Activated CD8-positive, alpha-beta memory T cell treated with anti-CD3 and anti-CD28 coated beads, Interleukin-2, amount 10 ng/mL, durations not matched to agents 7 days and 5 days (primary cell): Measurements from ENCODE around the gene BMP6. TPM values are rescaled to one million over a fixed set of nuclear protein-coding genes. Genes with fewer than 3 reads are reported as not detected.

ENCODE experiments used
- ATAC-seq: fragments of 150-1000 bp; cut with Tn5 transposase; one replicate; pipeline ENCODE4 v1.10.0; 2021; ENCODE audit warnings: moderate library complexity
- CTCF ChIA-PET: fragments of 350-600 bp; sonication (Branson Sonifier 250); formaldehyde crosslinking; loops from one replicate; lab custom pipeline; 2021; ENCODE audit warnings: antibody characterized with exemption; lab: Charles Lee
- DNase-seq: peaks from one replicate; pipeline ENCODE4 v3.0.0-alpha.2; 2020
- H3K27ac Mint-ChIP-seq: one replicate; pipeline ENCODE4 v1.8.0; 2021; ENCODE audit warnings: mild to moderate bottlenecking, mixed read lengths
- H3K27me3 Mint-ChIP-seq: one replicate; pipeline ENCODE4 v1.8.0; 2021; ENCODE audit warnings: mixed read lengths
- H3K36me3 Mint-ChIP-seq: one replicate; pipeline ENCODE4 v1.8.0; 2021; ENCODE audit warnings: mild to moderate bottlenecking, mixed read lengths
- H3K4me1 Mint-ChIP-seq: one replicate; pipeline ENCODE4 v1.8.0; 2021; ENCODE audit warnings: mixed read lengths
- H3K4me3 Mint-ChIP-seq: one replicate; pipeline ENCODE4 v1.8.0; 2021; ENCODE audit warnings: mild to moderate bottlenecking, moderate library complexity, mixed read lengths
- H3K9me3 Mint-ChIP-seq: one replicate; pipeline ENCODE4 v1.8.0; 2022; ENCODE audit warnings: low read depth, mixed read lengths
- total RNA-seq, 2 experiments: library from RNA; stranded (reverse); gene quantifications; one replicate each; pipeline ENCODE4 v1.2.3, GENCODE V29; 2021

Gene BMP6
- total RNA-seq, 2 experiments from 2014 or later, result not detected

- H3K27ac Mint-ChIP-seq, result no peak overlapping the region
- H3K36me3 Mint-ChIP-seq, result no peaks in the 10 kb centered on the region
- CTCF ChIA-PET, result no interaction called here
- no peaks in the 10 kb centered on the region for H3K4me1 Mint-ChIP-seq
- peaks cover 26% of the 10 kb centered on the region for H3K27me3 Mint-ChIP-seq
- no peaks in the 10 kb centered on the region for H3K9me3 Mint-ChIP-seq
- ATAC-seq (no peak), DNase-seq (no peak)
- no peak overlapping the region for H3K4me3 Mint-ChIP-seq
Observed at GRCh38 chr6:7742223-7742785, 16.4 kb downstream of the BMP6 start.

DNA sequence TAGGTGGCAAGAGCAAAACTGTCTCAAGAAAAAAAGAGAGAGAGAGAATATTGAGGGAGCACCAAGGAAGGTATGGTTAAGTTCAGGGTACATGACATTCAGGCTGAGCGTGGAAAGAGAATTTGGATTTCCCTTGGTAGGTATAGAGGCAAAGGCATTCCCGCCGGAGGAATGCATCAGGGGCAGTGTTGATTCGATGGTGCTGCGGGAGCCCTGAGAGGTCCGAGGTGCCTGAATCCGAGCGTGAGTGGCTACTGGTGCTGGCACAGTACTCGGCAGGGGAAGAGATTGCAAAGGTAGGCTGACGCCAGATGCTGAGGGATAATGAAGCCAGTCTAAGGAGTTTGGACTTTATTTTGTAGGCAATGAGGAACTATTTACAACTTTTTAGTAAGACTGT lies 20.0 kb downstream of the BMP6 start:
- H3K36me3 Mint-ChIP-seq, result no peaks in the 10 kb centered on the region
- H3K27ac Mint-ChIP-seq, result no peak overlapping the region
- H3K27me3 Mint-ChIP-seq, result peaks cover 22% of the 10 kb centered on the region
- ATAC-seq (no peak), DNase-seq (no peak)
- H3K4me1 Mint-ChIP-seq, result no peaks in the 10 kb centered on the region
- H3K9me3 Mint-ChIP-seq, result no peaks in the 10 kb centered on the region
- no peak overlapping the region for H3K4me3 Mint-ChIP-seq
- CTCF ChIA-PET, result no interaction called here

- no peak for DNase-seq
- no peak overlapping the region for H3K27ac Mint-ChIP-seq
- ATAC-seq, result no peak
- no peaks in the 10 kb centered on the region for H3K4me1 Mint-ChIP-seq
- H3K4me3 Mint-ChIP-seq, result no peak overlapping the region
- H3K36me3 Mint-ChIP-seq, result no peaks in the 10 kb centered on the region
- no peaks in the 10 kb centered on the region for H3K9me3 Mint-ChIP-seq
- peaks cover 22% of the 10 kb centered on the region for H3K27me3 Mint-ChIP-seq
- CTCF ChIA-PET, result no interaction called here
Observed at GRCh38 chr6:7747016-7747415, 21.1 kb downstream of the BMP6 start.

DNA sequence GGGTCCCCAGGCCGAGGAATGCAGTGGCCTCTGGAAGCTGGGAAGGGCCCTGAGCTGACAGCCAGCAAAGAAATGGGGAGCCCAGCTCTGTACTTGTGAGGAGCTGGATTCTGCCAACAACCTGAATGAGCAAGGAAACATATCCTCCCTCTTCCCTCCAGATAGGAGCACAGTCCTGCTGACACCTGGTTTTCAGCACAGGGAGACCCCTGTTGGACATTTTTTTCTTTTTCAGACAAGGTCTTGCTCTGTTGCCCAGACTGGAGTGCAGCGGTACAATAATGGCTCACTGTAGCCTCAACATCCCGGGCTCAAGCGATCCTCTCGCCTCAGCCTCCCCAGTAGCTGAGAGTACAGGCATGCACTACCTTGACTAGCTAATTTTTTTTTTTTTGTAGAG lies 21.5 kb downstream of the BMP6 start:
- Mint-ChIP-seq H3K4me3 (no peak overlapping the region), H3K9me3 (no peaks in the 10 kb centered on the region), H3K27ac (no peak overlapping the region), H3K4me1 (no peaks in the 10 kb centered on the region), H3K36me3 (no peaks in the 10 kb centered on the region), H3K27me3 (peaks cover 26% of the 10 kb centered on the region)
- ATAC-seq (no peak), DNase-seq (no peak)
- CTCF ChIA-PET, result no interaction called here

DNA sequence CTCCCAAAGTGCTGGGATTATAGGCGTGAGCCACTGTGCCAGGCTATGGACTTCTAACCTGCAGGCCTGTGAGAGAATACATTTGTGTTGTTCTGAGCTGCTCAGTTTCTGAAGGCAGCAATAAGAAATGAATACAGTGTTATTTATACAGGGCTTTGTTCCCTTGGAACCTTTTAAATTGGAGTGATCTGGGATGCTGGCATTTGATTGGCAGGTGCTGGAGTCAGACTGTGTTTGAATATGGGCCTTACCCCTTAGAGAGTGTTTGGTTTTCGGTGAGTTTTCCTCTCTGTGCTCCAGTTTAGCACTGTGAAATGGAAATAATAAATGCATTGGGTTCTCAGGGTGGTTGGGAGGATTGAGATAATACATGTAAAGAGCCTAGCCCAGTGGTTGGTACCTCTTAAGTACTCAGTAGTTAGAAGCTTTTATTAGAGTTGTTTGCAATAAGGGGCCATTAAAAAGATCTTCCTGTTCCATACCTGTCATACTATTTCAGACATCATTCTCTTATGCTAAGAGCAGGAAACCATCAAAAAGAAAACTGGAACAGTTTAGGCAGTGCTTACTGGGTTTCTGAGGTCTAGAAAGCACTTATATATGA lies 22.1 kb downstream of the BMP6 start:
- ATAC-seq, result no peak
- Mint-ChIP-seq H3K4me3 (no peak overlapping the region), H3K27ac (no peak overlapping the region), H3K4me1 (no peaks in the 10 kb centered on the region), H3K27me3 (peaks cover 26% of the 10 kb centered on the region), H3K9me3 (no peaks in the 10 kb centered on the region), H3K36me3 (no peaks in the 10 kb centered on the region)
- no peak for DNase-seq
- CTCF ChIA-PET, result no interaction called here

DNA sequence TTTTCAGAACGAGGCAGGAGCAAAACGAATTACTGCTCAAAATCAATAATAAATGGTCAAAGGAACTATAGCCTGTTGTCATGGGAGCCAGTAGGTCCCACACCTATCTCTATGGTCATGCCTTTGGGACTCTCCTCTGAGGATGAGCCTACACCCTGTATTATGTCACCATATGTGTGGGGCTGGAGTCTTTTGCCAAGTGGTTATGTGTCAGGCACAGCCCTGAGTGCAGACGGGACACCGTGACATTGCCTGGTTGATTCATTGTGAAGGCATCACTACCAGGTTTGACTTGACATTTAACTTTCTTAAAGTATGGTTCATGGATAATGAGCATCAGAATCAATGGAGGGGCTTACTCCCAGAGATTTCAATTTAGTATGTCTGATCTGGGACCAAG lies 23.6 kb downstream of the BMP6 start:
- Mint-ChIP-seq H3K27ac (no peak overlapping the region), H3K36me3 (no peaks in the 10 kb centered on the region), H3K27me3 (peaks cover 20% of the 10 kb centered on the region), H3K4me3 (no peak overlapping the region), H3K4me1 (no peaks in the 10 kb centered on the region), H3K9me3 (no peaks in the 10 kb centered on the region)
- DNase-seq, result no peak
- no peak for ATAC-seq
- CTCF ChIA-PET, result no interaction called here

DNA sequence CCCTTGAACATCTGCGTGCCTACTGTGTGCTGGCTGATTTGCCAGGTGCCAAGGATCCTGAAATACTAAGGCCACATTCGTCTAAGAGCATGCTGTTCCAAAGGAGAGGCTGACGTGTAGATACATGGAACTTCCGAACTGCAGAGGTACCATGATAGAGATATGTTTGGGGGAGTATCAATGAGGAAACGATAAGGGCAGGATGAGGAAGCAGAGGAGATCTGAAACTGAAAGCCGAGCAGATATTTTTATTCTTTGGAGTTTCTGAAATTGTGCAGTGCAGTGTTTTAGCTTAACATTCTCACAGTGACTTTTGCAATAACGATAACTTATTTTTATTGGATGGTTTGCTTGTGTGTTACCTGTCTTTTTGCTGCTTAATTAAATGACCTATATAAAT lies 24.3 kb downstream of the BMP6 start:
- ATAC-seq (no peak), DNase-seq (no peak)
- H3K4me3 Mint-ChIP-seq, result no peak overlapping the region
- CTCF ChIA-PET, result no interaction called here
- H3K27me3 Mint-ChIP-seq, result peaks cover 22% of the 10 kb centered on the region
- H3K36me3 Mint-ChIP-seq, result no peaks in the 10 kb centered on the region
- no peak overlapping the region for H3K27ac Mint-ChIP-seq
- no peaks in the 10 kb centered on the region for H3K4me1 Mint-ChIP-seq
- H3K9me3 Mint-ChIP-seq, result no peaks in the 10 kb centered on the region

- CTCF ChIA-PET, result no interaction called here
- ATAC-seq (no peak), DNase-seq (no peak)
- Mint-ChIP-seq H3K27me3 (peaks cover 13% of the 10 kb centered on the region), H3K4me3 (no peak overlapping the region), H3K36me3 (no peaks in the 10 kb centered on the region), H3K9me3 (no peaks in the 10 kb centered on the region), H3K27ac (no peak overlapping the region), H3K4me1 (no peaks in the 10 kb centered on the region)
Observed at GRCh38 chr6:7758456-7758855, 32.6 kb downstream of the BMP6 start.

DNA sequence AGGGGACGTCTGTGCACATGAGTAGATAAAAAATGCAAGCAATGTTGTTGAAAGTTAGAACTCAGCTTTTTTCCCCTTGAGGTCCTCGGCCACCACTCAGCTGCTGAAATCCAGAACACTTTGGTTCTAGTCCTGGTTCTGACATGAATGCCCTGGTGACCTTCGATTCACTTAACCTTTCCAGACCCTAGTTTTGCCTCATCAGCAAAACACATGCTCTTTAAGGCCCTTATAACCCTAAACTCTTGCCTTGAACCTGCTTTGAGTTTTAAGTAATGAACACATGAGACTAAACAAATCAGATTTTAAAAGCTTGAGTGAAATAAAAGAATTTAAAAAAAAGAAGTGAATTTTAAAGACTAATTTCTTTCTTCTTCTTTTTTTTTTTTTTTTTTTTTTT lies 33.4 kb downstream of the BMP6 start:
- no peaks in the 10 kb centered on the region for H3K4me1 Mint-ChIP-seq
- CTCF ChIA-PET, result no interaction called here
- H3K36me3 Mint-ChIP-seq, result no peaks in the 10 kb centered on the region
- peaks cover 10% of the 10 kb centered on the region for H3K27me3 Mint-ChIP-seq
- no peak overlapping the region for H3K4me3 Mint-ChIP-seq
- ATAC-seq (no peak), DNase-seq (no peak)
- no peaks in the 10 kb centered on the region for H3K9me3 Mint-ChIP-seq
- H3K27ac Mint-ChIP-seq, result no peak overlapping the region

DNA sequence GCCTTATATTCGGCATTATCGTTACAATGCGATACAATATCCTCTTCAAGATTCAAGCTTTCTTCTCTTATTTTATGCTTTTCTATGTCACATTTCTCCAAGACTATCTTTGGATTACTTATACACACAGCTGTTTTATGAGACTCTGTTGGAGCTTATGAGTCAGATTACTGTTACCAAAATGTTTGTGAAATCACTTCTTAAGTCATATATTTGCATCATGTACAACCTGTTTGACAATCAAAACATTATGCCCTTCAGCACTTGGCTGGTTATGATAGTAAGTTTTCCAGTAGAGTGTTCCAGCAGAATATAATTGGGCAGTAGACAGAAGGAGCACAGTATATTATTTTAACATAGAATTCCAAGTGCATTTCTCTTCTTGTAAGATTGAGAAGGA lies 35.2 kb downstream of the BMP6 start:
- peaks cover 5% of the 10 kb centered on the region for H3K27me3 Mint-ChIP-seq
- CTCF ChIA-PET, result no interaction called here
- H3K4me1 Mint-ChIP-seq, result no peaks in the 10 kb centered on the region
- no peak for ATAC-seq
- no peak for DNase-seq
- no peak overlapping the region for H3K4me3 Mint-ChIP-seq
- no peak overlapping the region for H3K27ac Mint-ChIP-seq
- H3K9me3 Mint-ChIP-seq, result no peaks in the 10 kb centered on the region
- H3K36me3 Mint-ChIP-seq, result no peaks in the 10 kb centered on the region

GRCh38 chr6:7762760-7763159 lies 36.9 kb downstream of the BMP6 start:
- no peaks in the 10 kb centered on the region for H3K27me3 Mint-ChIP-seq
- no peak overlapping the region for H3K4me3 Mint-ChIP-seq
- no peak overlapping the region for H3K27ac Mint-ChIP-seq
- ATAC-seq (no peak), DNase-seq (no peak)
- CTCF ChIA-PET, result no interaction called here
- H3K9me3 Mint-ChIP-seq, result no peaks in the 10 kb centered on the region
- no peaks in the 10 kb centered on the region for H3K4me1 Mint-ChIP-seq
- no peaks in the 10 kb centered on the region for H3K36me3 Mint-ChIP-seq

DNA sequence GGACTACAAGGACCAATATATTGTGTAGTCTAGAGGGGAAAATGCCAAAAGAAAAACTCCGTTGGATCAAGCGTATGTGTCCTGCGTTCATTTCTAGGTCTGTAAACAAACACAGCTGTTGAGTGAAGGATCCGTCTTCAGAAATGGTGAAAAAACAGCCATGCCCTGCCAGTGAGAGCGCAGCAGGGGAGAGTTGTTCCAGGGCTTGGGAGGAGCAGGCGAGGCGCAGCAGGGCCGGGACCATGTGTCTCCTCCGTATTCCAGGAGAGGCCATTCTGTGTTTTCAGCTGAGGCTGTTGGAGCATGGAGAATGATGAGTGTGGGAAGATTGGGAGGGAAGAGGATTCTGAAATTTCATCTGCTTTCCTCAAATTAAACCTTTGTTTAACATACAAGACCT lies 38.0 kb downstream of the BMP6 start:
- Mint-ChIP-seq H3K27me3 (peaks cover 4% of the 10 kb centered on the region), H3K9me3 (no peaks in the 10 kb centered on the region), H3K4me1 (no peaks in the 10 kb centered on the region), H3K4me3 (no peak overlapping the region), H3K27ac (no peak overlapping the region), H3K36me3 (no peaks in the 10 kb centered on the region)
- DNase-seq (no peak), ATAC-seq (no peak)
- CTCF ChIA-PET, result no interaction called here

DNA sequence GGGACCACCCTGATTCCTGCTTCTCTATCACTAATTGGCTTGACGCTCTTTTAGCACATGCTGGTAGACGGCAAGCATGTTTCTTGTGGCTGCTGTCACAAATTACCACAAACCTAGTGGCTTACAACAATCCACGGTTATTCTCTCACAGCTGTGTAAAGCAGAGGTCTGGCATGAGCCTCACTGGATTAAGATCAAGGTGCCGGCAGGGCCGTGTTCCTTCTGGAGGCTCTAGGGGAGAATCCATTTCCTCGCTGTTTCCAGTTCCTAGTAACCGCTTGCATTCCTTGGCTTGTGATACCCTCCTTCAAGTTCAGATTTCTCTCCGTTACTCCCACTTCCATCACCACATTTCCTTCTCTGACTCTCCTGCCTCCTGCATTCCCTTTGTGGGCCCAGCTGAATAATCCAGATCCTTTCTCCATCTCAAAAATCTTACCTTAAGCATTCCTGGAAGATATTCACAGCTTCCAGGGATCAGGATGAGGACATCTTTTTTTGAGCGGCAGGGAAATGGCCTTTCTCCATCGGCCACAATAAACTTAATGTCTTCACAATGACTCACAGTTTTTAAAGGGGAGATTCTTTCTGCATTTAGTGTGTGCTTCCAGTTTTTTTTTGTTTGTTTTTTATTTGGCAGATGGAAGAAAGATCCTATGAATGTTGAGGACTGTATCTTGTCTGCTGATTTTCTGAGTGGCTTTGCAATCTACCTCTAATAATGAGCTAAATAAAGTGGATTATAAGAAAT lies 39.9 kb downstream of the BMP6 start:
- Mint-ChIP-seq H3K4me3 (no peak overlapping the region), H3K9me3 (no peaks in the 10 kb centered on the region), H3K4me1 (no peaks in the 10 kb centered on the region), H3K27me3 (peaks cover 4% of the 10 kb centered on the region), H3K27ac (no peak overlapping the region), H3K36me3 (no peaks in the 10 kb centered on the region)
- CTCF ChIA-PET, result no interaction called here
- DNase-seq (no peak), ATAC-seq (no peak)

DNA sequence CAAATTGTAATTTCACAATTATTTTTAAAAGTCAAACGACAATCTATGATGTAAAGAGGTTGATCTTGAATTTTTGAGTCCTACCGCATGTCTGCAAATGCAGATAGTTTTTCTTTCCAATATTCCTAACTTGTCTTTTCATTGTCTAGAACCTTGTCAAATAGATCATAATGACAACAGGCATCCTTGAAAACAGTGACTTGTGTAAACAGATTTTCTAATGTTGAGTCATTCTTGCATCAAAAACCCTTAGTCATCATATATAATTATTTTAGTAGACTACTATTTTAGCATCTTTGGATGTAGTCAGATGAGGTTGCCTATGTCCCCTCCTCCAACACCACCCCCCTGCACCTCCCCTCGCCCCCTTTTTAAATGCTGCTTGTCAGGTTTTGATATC lies 43.8 kb downstream of the BMP6 start:
- H3K4me1 Mint-ChIP-seq, result no peaks in the 10 kb centered on the region
- no peak for ATAC-seq
- DNase-seq, result no peak
- no peak overlapping the region for H3K4me3 Mint-ChIP-seq
- CTCF ChIA-PET, result no interaction called here
- no peak overlapping the region for H3K27ac Mint-ChIP-seq
- peaks cover 4% of the 10 kb centered on the region for H3K27me3 Mint-ChIP-seq
- H3K36me3 Mint-ChIP-seq, result no peaks in the 10 kb centered on the region
- H3K9me3 Mint-ChIP-seq, result no peaks in the 10 kb centered on the region
